ENCODE measurements around the gene CCDC7. TPM values are rescaled to one million over a fixed set of nuclear protein-coding genes. Genes with fewer than 3 reads are reported as not detected.

CCDC7 gene
- total RNA-seq, 1 experiment from 2014 or later = 1.9 TPM

GRCh38 chr10:32877915-32878314 is 432.0 kb downstream of the CCDC7 start:
- CTCF ChIA-PET = interaction anchor here (0.9 kb wide), 1 partner anchor 131 kb away, joined by 3 read pairs; no protein-coding TSS in a partner anchor

GRCh38 chr10:32878646-32879045 is 432.7 kb downstream of the CCDC7 start:
- CTCF ChIA-PET = interaction anchor here (0.9 to 1.3 kb wide), 2 partner anchors 13 to 130 kb away, joined by 3 to 6 read pairs; no protein-coding TSS in a partner anchor
- Mint-ChIP-seq H3K4me3 (no peak overlapping the region), H3K9me3 (no peaks in the 10 kb centered on the region), H3K36me3 (no peaks in the 10 kb centered on the region), H3K27ac (no peak overlapping the region), H3K27me3 (ENCODE audit: low read depth) (peaks cover 19% of the 10 kb centered on the region), H3K4me1 (peaks cover 10% of the 10 kb centered on the region)
- no peak for DNase-seq (ENCODE audit: low spot score)
- POLR2A ChIA-PET = no interaction called here
- ATAC-seq = no peak
- TF ChIP-seq ZSCAN18 (CRISPR knock-in tag; IDR thresholded peaks at IDR 0.05) = no peak
- TF ChIP-seq ZNF671 (CRISPR knock-in tag; IDR thresholded peaks at IDR 0.05) = no peak
- no peak for TF ChIP-seq PRDM15 (CRISPR knock-in tag; IDR thresholded peaks at IDR 0.05)
- no peak for TF ChIP-seq STAT6 (CRISPR knock-in tag; conservative IDR thresholded peaks at IDR 0.05; ENCODE audit: low read depth)

More at GRCh38 chr10:32877915-32878314, 432.0 kb downstream of the CCDC7 start:
- TF ChIP-seq SMAD3 (CRISPR knock-in tag; IDR thresholded peaks at IDR 0.05; ENCODE audit: borderline replicate concordance) = no peak
- no peak for TF ChIP-seq RORB (CRISPR knock-in tag; IDR thresholded peaks at IDR 0.05)
- no peak for TF ChIP-seq CDX4 (CRISPR knock-in tag; IDR thresholded peaks at IDR 0.05; ENCODE audit: borderline replicate concordance)
- TF ChIP-seq ZMAT4 (CRISPR knock-in tag; IDR thresholded peaks at IDR 0.05) = no peak
- no peak for TF ChIP-seq ATF6 (CRISPR knock-in tag; IDR thresholded peaks at IDR 0.05)
- no peak for TF ChIP-seq E2F1 (CRISPR knock-in tag; IDR thresholded peaks at IDR 0.05)
- TF ChIP-seq ZSCAN18 (CRISPR knock-in tag; IDR thresholded peaks at IDR 0.05) = no peak
- no peak for TF ChIP-seq ZBTB21 (CRISPR knock-in tag; IDR thresholded peaks at IDR 0.05; ENCODE audit: borderline replicate concordance)
- no peak for TF ChIP-seq IRF1 (CRISPR knock-in tag; IDR thresholded peaks at IDR 0.05)
- no peak for TF ChIP-seq NR2C2 (CRISPR knock-in tag; IDR thresholded peaks at IDR 0.05)
- Mint-ChIP-seq H3K36me3 (no peaks in the 10 kb centered on the region), H3K27ac (no peak overlapping the region), H3K9me3 (no peaks in the 10 kb centered on the region; the same call in 1 of the 2 replicates), H3K4me1 (peaks cover 10% of the 10 kb centered on the region), H3K27me3 (ENCODE audit: low read depth) (peaks cover 26% of the 10 kb centered on the region), H3K4me3 (no peak overlapping the region)
- ATAC-seq (no peak), DNase-seq (ENCODE audit: low spot score) (no peak)
- POLR2A ChIA-PET = no interaction called here
